Measurements from ENCODE around the gene SYP. TPM values are rescaled to one million over a fixed set of nuclear protein-coding genes. Genes with fewer than 3 reads are reported as not detected.

Gene SYP
- total and polyA plus RNA-seq, 9 of the 15 experiments (the other 6 are each of a cell fraction or from before 2014, with no cell fraction given) = 0.48 to 5.1 (median 2.6) TPM

DNA sequence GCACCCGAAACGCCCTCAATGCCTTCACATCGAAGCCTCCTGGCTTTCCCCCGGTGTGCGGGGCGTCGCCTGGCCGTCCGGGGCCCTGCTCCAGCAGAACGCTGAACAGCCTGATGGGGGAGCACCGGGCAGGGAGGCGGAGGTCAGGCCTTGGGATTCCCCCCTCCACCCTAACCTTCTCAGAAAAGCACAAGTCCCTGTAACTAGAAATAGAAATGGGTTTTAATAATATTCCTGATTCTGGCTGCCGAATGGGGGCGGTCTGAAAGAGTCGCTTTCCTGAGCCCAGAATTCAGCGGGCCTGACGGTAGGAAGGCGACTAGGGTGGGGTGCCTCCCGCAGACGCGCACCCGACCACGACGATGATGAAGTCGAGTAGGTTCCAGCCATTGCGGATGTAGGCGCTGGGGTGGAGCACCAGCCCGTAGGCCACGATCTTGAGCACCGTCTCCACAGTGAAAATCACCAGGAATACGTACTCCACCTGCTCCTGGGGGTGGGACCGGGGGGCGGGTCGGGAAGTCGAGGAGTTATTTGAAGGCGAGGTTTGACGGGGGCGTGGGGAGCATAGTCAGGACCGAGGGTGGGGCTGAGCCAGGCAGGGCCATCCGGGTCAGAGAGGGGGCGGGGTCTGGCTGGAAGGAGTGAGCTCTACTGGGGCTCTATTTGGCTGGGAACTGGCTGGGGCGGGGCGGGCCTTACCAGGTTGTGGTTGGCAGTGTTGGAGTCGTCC lies 30.7 kb upstream of the SYP start (continued):
- TF ChIP-seq CTBP1 (IDR thresholded peaks at IDR 0.05; ENCODE audit: borderline replicate concordance) (0 out of 2 replicates have a peak, but pooled peaks have one; percentile 17), SP1 (CRISPR knock-in tag; IDR thresholded peaks at IDR 0.05) (peak; percentile 60; the same call in 1 of the 2 replicates), PHF20 (IDR thresholded peaks at IDR 0.05; ENCODE audit: partially characterized antibody) (peak; percentile 47), ELK3 (CRISPR knock-in tag; IDR thresholded peaks at IDR 0.05) (no peak), SIN3A (IDR thresholded peaks at IDR 0.05; ENCODE audit: borderline replicate concordance in 2 of 2, control insufficient read depth in 1 of 2, low read depth in 2 of 2, low read length in 2 of 2) (no peak), ZNF175 (CRISPR knock-in tag; IDR thresholded peaks at IDR 0.05; ENCODE audit: low read depth) (no peak), NKRF (IDR thresholded peaks at IDR 0.05; ENCODE audit: borderline replicate concordance) (peak; percentile 50; the same call in 1 of the 2 replicates), HIVEP1 (CRISPR knock-in tag; IDR thresholded peaks at IDR 0.05) (no peak), EP400 (IDR thresholded peaks at IDR 0.05) (peak; percentile 61), ZNF12 (CRISPR knock-in tag; IDR thresholded peaks at IDR 0.05) (no peak), CREB1 (IDR thresholded peaks at IDR 0.05) (no peak), CREB1 (CRISPR knock-in tag; IDR thresholded peaks at IDR 0.05) (peak; percentile 24; the same call in 1 of the 2 replicates), ZNF395 (CRISPR knock-in tag; IDR thresholded peaks at IDR 0.05) (peak; percentile 78), UBTF (IDR thresholded peaks at IDR 0.05; ENCODE audit: borderline replicate concordance in 1 of 2, low read depth in 2 of 2, low read length in 2 of 2) (peak in 1 of 2 experiments; percentile 46; a peak in 1 of 4 replicates)
